Measurements from ENCODE around the gene COG5. TPM values are rescaled to one million over a fixed set of nuclear protein-coding genes. Genes with fewer than 3 reads are reported as not detected.

COG5 gene
- total and polyA plus RNA-seq, 9 of the 15 experiments (the other 6 are each of a cell fraction or from before 2014, with no cell fraction given): 15.3 to 75.1 (median 56.4) TPM

DNA sequence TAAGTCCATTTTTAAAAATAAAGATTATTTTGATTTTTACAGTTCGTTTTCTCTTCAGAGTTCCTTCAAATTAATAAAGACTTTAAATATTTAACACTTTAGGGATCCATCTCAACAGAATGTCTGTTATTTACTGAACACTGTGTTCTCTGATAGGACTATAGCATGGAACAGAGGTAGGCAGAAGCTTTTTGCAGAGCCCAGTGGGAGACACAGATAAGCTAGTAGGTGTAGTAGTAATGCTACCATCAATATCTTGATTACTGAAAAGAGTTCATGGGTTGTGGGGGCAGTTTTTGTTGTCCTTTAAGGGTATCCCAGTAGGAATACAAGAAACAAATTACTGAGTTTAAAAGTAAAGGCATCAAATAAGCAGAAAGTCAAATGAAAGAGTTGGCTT is 254.4 kb downstream of the COG5 start (continued):
- TF ChIP-seq JUND (IDR thresholded peaks at IDR 0.05; ENCODE audit: borderline replicate concordance, low read depth, low read length) (no peak), JUND (tag; IDR thresholded peaks at IDR 0.05; ENCODE audit: borderline replicate concordance, low read depth, low read length) (no peak), ZNF23 (CRISPR knock-in tag; IDR thresholded peaks at IDR 0.05) (no peak), HMG20B (CRISPR knock-in tag; IDR thresholded peaks at IDR 0.05) (no peak), ZNF717 (CRISPR knock-in tag; IDR thresholded peaks at IDR 0.05) (no peak), GABPB1 (CRISPR knock-in tag; IDR thresholded peaks at IDR 0.05) (no peak), SMARCC2 (IDR thresholded peaks at IDR 0.05; ENCODE audit: low read depth) (peak; percentile 69; the same call in 1 of the 2 replicates), ZNF217 (CRISPR knock-in tag; IDR thresholded peaks at IDR 0.05) (no peak), ZNF134 (CRISPR knock-in tag; conservative IDR thresholded peaks at IDR 0.05) (no peak), SMARCB1 (IDR thresholded peaks at IDR 0.05; ENCODE audit: insufficient read length, low read depth) (no peak), TFAM (CRISPR knock-in tag; conservative IDR thresholded peaks at IDR 0.05) (no peak), MBD2 (IDR thresholded peaks at IDR 0.05; ENCODE audit: borderline replicate concordance, low read depth) (no peak), POU5F1 (IDR thresholded peaks at IDR 0.05; ENCODE audit: borderline replicate concordance, low read depth, low read length, partially characterized antibody) (no peak)
- TF ChIP-seq, protein P1, sequence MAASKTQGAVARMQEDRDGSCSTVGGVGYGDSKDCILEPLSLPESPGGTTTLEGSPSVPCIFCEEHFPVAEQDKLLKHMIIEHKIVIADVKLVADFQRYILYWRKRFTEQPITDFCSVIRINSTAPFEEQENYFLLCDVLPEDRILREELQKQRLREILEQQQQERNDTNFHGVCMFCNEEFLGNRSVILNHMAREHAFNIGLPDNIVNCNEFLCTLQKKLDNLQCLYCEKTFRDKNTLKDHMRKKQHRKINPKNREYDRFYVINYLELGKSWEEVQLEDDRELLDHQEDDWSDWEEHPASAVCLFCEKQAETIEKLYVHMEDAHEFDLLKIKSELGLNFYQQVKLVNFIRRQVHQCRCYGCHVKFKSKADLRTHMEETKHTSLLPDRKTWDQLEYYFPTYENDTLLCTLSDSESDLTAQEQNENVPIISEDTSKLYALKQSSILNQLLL (CRISPR knock-in tag; IDR thresholded peaks at IDR 0.05; ENCODE audit: borderline replicate concordance): no peak
- TF ChIP-seq, protein P2, sequence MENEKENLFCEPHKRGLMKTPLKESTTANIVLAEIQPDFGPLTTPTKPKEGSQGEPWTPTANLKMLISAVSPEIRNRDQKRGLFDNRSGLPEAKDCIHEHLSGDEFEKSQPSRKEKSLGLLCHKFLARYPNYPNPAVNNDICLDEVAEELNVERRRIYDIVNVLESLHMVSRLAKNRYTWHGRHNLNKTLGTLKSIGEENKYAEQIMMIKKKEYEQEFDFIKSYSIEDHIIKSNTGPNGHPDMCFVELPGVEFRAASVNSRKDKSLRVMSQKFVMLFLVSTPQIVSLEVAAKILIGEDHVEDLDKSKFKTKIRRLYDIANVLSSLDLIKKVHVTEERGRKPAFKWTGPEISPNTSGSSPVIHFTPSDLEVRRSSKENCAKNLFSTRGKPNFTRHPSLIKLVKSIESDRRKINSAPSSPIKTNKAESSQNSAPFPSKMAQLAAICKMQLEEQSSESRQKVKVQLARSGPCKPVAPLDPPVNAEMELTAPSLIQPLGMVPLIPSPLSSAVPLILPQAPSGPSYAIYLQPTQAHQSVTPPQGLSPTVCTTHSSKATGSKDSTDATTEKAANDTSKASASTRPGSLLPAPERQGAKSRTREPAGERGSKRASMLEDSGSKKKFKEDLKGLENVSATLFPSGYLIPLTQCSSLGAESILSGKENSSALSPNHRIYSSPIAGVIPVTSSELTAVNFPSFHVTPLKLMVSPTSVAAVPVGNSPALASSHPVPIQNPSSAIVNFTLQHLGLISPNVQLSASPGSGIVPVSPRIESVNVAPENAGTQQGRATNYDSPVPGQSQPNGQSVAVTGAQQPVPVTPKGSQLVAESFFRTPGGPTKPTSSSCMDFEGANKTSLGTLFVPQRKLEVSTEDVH (IDR thresholded peaks at IDR 0.05; ENCODE audit: low read depth, partially characterized antibody): no peak
- TF ChIP-seq, protein P3, sequence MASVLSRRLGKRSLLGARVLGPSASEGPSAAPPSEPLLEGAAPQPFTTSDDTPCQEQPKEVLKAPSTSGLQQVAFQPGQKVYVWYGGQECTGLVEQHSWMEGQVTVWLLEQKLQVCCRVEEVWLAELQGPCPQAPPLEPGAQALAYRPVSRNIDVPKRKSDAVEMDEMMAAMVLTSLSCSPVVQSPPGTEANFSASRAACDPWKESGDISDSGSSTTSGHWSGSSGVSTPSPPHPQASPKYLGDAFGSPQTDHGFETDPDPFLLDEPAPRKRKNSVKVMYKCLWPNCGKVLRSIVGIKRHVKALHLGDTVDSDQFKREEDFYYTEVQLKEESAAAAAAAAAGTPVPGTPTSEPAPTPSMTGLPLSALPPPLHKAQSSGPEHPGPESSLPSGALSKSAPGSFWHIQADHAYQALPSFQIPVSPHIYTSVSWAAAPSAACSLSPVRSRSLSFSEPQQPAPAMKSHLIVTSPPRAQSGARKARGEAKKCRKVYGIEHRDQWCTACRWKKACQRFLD (CRISPR knock-in tag; IDR thresholded peaks at IDR 0.05): no peak
- TF ChIP-seq, protein P4, sequence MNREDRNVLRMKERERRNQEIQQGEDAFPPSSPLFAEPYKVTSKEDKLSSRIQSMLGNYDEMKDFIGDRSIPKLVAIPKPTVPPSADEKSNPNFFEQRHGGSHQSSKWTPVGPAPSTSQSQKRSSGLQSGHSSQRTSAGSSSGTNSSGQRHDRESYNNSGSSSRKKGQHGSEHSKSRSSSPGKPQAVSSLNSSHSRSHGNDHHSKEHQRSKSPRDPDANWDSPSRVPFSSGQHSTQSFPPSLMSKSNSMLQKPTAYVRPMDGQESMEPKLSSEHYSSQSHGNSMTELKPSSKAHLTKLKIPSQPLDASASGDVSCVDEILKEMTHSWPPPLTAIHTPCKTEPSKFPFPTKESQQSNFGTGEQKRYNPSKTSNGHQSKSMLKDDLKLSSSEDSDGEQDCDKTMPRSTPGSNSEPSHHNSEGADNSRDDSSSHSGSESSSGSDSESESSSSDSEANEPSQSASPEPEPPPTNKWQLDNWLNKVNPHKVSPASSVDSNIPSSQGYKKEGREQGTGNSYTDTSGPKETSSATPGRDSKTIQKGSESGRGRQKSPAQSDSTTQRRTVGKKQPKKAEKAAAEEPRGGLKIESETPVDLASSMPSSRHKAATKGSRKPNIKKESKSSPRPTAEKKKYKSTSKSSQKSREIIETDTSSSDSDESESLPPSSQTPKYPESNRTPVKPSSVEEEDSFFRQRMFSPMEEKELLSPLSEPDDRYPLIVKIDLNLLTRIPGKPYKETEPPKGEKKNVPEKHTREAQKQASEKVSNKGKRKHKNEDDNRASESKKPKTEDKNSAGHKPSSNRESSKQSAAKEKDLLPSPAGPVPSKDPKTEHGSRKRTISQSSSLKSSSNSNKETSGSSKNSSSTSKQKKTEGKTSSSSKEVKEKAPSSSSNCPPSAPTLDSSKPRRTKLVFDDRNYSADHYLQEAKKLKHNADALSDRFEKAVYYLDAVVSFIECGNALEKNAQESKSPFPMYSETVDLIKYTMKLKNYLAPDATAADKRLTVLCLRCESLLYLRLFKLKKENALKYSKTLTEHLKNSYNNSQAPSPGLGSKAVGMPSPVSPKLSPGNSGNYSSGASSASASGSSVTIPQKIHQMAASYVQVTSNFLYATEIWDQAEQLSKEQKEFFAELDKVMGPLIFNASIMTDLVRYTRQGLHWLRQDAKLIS (CRISPR knock-in tag; IDR thresholded peaks at IDR 0.05): no peak
- TF ChIP-seq, protein P5, sequence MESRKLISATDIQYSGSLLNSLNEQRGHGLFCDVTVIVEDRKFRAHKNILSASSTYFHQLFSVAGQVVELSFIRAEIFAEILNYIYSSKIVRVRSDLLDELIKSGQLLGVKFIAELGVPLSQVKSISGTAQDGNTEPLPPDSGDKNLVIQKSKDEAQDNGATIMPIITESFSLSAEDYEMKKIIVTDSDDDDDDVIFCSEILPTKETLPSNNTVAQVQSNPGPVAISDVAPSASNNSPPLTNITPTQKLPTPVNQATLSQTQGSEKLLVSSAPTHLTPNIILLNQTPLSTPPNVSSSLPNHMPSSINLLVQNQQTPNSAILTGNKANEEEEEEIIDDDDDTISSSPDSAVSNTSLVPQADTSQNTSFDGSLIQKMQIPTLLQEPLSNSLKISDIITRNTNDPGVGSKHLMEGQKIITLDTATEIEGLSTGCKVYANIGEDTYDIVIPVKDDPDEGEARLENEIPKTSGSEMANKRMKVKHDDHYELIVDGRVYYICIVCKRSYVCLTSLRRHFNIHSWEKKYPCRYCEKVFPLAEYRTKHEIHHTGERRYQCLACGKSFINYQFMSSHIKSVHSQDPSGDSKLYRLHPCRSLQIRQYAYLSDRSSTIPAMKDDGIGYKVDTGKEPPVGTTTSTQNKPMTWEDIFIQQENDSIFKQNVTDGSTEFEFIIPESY (CRISPR knock-in tag; IDR thresholded peaks at IDR 0.05): no peak
